ENCODE data around the gene ETHE1. TPM values are rescaled to one million over a fixed set of nuclear protein-coding genes. Genes with fewer than 3 reads are reported as not detected.
A peak's percentile ranks its signal among the peaks of the same experiment; 100 is the strongest.

The ETHE1 gene
- total RNA-seq, 1 experiment from 2014 or later, result 19.0 TPM

GRCh38 chr19:43555185-43555770 lies 28.3 kb upstream of the ETHE1 start:
- H3K9me3 Mint-ChIP-seq, result no peaks in the 10 kb centered on the region
- no peaks in the 10 kb centered on the region for H3K27me3 Mint-ChIP-seq (ENCODE audit: low read depth)
- DNase-seq (ENCODE audit: low spot score), result peak; percentile 92
- peak overlapping the region; percentile 84 for H3K27ac Mint-ChIP-seq
- ChIA-PET POLR2A (interaction anchor here (1.2 to 1.8 kb wide), 3 partner anchors 20 to 39 kb away, joined by 6 to 8 read pairs (median 6); partner anchors contain the start of gene ZNF575), CTCF (interaction anchor here (0.5 to 7.7 kb wide), 49 partner anchors 8 to 275 kb away, joined by 3 to 152 read pairs (median 7); partner anchors contain the start of genes ETHE1, IRGQ, PINLYP and XRCC1)
- H3K4me1 Mint-ChIP-seq, result peaks cover 7% of the 10 kb centered on the region
- peak; percentile 98 for ATAC-seq
- peaks cover 24% of the 10 kb centered on the region for H3K36me3 Mint-ChIP-seq
- TF ChIP-seq TCF7 (CRISPR knock-in tag; IDR thresholded peaks at IDR 0.05; ENCODE audit: low read depth) (no peak), CTCF (IDR thresholded peaks at IDR 0.05) (peak; percentile 64)
- no peak overlapping the region for H3K4me3 Mint-ChIP-seq

- H3K4me3 Mint-ChIP-seq, result no peak overlapping the region
- H3K4me1 Mint-ChIP-seq, result peaks cover 7% of the 10 kb centered on the region
- H3K27ac Mint-ChIP-seq, result peak overlapping the region; percentile 84; the same call in 1 of the 2 replicates
- H3K27me3 Mint-ChIP-seq (ENCODE audit: low read depth), result no peaks in the 10 kb centered on the region
- no peak for ATAC-seq
- ChIA-PET CTCF (interaction anchor here (0.6 to 7.7 kb wide), 45 partner anchors 7 to 255 kb away, joined by 3 to 152 read pairs (median 7); partner anchors contain the start of genes ETHE1, IRGQ, PINLYP and XRCC1), POLR2A (interaction anchor here (1.6 to 1.8 kb wide), 2 partner anchors 19 to 21 kb away, joined by 6 to 8 read pairs; partner anchors contain the start of gene ZNF575)
- no peak for DNase-seq (ENCODE audit: low spot score)
- TF ChIP-seq ZNF512 (CRISPR knock-in tag; IDR thresholded peaks at IDR 0.05; ENCODE audit: borderline replicate concordance) (no peak), FOXJ3 (CRISPR knock-in tag; IDR thresholded peaks at IDR 0.05; ENCODE audit: borderline replicate concordance) (no peak), ZNF423 (CRISPR knock-in tag; IDR thresholded peaks at IDR 0.05) (no peak), GTF2I (CRISPR knock-in tag; conservative IDR thresholded peaks at IDR 0.05) (no peak), IRF2 (CRISPR knock-in tag; IDR thresholded peaks at IDR 0.05; ENCODE audit: borderline replicate concordance, low read depth) (no peak), ERG (CRISPR knock-in tag; IDR thresholded peaks at IDR 0.05) (no peak), ATF1 (CRISPR knock-in tag; IDR thresholded peaks at IDR 0.05) (no peak), ESRRA (CRISPR knock-in tag; IDR thresholded peaks at IDR 0.05; ENCODE audit: borderline replicate concordance) (no peak), ZNF671 (CRISPR knock-in tag; IDR thresholded peaks at IDR 0.05) (no peak), MXD4 (CRISPR knock-in tag; IDR thresholded peaks at IDR 0.05; ENCODE audit: borderline replicate concordance) (no peak), TEAD4 (CRISPR knock-in tag; IDR thresholded peaks at IDR 0.05) (no peak), NR2C2 (CRISPR knock-in tag; IDR thresholded peaks at IDR 0.05) (no peak), ZNF263 (CRISPR knock-in tag; IDR thresholded peaks at IDR 0.05; ENCODE audit: low read depth) (no peak), ATF3 (CRISPR knock-in tag; conservative IDR thresholded peaks at IDR 0.05) (no peak), MYBL2 (CRISPR knock-in tag; IDR thresholded peaks at IDR 0.05) (no peak)
- TF ChIP-seq, protein P1, sequence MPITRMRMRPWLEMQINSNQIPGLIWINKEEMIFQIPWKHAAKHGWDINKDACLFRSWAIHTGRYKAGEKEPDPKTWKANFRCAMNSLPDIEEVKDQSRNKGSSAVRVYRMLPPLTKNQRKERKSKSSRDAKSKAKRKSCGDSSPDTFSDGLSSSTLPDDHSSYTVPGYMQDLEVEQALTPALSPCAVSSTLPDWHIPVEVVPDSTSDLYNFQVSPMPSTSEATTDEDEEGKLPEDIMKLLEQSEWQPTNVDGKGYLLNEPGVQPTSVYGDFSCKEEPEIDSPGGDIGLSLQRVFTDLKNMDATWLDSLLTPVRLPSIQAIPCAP (CRISPR knock-in tag; IDR thresholded peaks at IDR 0.05), result no peak
- TF ChIP-seq, protein P2, sequence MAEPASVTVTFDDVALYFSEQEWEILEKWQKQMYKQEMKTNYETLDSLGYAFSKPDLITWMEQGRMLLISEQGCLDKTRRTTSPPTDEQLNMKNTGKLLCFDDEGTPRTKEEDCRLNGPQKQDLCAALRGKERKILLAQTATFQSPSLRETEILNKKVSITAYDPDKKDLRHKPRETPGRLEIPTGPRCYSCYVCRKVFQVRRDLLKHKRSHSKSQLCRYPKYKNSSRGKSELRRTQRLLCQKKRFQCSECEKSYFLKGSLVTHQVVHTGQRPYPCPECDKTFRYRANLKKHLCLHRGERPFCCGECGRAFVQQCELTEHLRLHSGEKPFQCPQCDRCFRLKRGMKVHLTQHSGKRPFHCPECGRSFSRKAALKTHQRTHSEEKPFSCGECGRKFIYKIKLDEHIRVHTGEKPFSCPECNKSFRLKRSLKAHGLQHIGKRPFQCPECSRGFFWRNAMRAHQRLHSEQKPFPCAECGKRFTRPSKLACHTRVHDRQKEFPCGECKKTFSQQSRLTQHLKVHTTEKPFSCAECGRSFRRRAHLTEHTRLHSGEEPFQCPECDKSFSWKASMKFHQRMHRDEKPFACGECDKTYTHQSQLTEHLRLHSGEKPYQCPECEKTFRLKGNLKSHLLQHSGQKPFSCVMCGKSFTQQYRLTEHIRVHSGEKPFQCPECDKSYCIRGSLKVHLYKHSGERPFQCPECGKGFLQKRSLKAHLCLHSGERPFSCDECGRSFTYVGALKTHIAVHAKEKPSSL (CRISPR knock-in tag; conservative IDR thresholded peaks at IDR 0.05), result no peak
- H3K9me3 Mint-ChIP-seq, result no peaks in the 10 kb centered on the region
- peaks cover 28% of the 10 kb centered on the region for H3K36me3 Mint-ChIP-seq
Measured at GRCh38 chr19:43554317-43554895, 27.4 kb upstream of the ETHE1 start.

All from WTC11 (cell line).